Measurements from ENCODE around the gene RPP30. TPM values are rescaled to one million over a fixed set of nuclear protein-coding genes. Genes with fewer than 3 reads are reported as not detected.

The RPP30 gene
- total RNA-seq, 1 experiment from 2014 or later: 56.8 TPM

DNA sequence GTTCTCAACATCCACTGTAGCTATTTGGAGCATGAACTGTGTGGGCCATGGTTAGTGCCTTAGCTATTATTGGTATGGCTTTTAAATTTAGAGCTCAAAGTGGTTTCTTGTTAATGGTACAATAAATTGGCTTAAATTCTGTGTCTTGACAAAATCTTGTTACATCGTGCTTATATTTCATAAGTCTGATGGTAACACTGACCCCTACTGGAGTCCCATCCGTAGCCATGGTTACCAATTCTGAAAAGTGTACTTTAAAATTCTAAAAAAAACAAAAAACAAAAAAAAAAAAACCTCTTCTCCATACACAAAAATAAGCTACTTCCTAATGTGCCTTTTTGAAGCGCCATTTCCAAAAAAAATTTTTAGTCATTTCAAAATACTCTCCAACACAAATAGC lies 6.4 kb upstream of the RPP30 start (continued):
- no peak for TF ChIP-seq ATF3 (IDR thresholded peaks at IDR 0.05)

- intact Hi-C loops (cut with micrococcal nuclease): loop anchor here (10.0 kb wide), 2 partner anchors 201 to 1301 kb away; no protein-coding TSS in a partner anchor
- Histone ChIP-seq H3K9me2 (ENCODE audit: insufficient read depth) (no peaks in the 10 kb centered on the region), H3K27me3 (ENCODE audit: insufficient read depth, low read length) (no peaks in the 10 kb centered on the region), H3K27ac (ENCODE audit: low read depth, low read length) (no peak overlapping the region), H3K36me3 (ENCODE audit: control insufficient read depth in 1 of 2, insufficient read depth in 2 of 2, low read length in 2 of 2) (no peaks in the 10 kb centered on the region), H3K9ac (ENCODE audit: low read length) (no peak overlapping the region), H3K9me3 (ENCODE audit: control insufficient read depth in 1 of 2, insufficient read depth in 1 of 2, low read depth in 1 of 2, low read length in 2 of 2) (peaks cover 0 to 7% of the 10 kb centered on the region in 2 experiments; a peak in 2 of 4 replicates), H2AFZ (ENCODE audit: low read depth, low read length, poor library complexity, severe bottlenecking) (no peak overlapping the region), H3K4me2 (ENCODE audit: low read length) (no peak overlapping the region), H3K4me1 (ENCODE audit: control insufficient read depth in 1 of 2, insufficient read depth in 2 of 2, low read length in 2 of 2) (peaks cover 3 to 9% of the 10 kb centered on the region in 2 experiments; a peak in 3 of 4 replicates), H3K4me3 (replicated peaks in 1 of 2; ENCODE audit: low read depth in 1 of 2, low read length in 2 of 2) (no peak overlapping the region), H3K79me2 (ENCODE audit: insufficient read depth, low read length) (no peaks in the 10 kb centered on the region), H4K20me1 (ENCODE audit: insufficient read depth) (no peaks in the 10 kb centered on the region)
- no TSS peak for BruUV-seq (replicated peaks)
- CTCF ChIA-PET: interaction anchor here (0.7 to 2.0 kb wide), 14 partner anchors 10 to 250 kb away, joined by 3 to 13 read pairs (median 4); no protein-coding TSS in a partner anchor
- ATAC-seq (no peak), DNase-seq (ENCODE audit: low read depth, low spot score) (no peak)
- TF ChIP-seq RAD21 (IDR thresholded peaks at IDR 0.05; ENCODE audit: low read depth) (no peak), ZNF274 (IDR thresholded peaks at IDR 0.05; ENCODE audit: low read depth, low read length) (no peak), CBX3 (IDR thresholded peaks at IDR 0.05; ENCODE audit: low read depth) (no peak), TCF7L2 (IDR thresholded peaks at IDR 0.05; ENCODE audit: borderline replicate concordance, extremely low read depth, insufficient read depth, insufficient read length) (no peak), FOSL1 (IDR thresholded peaks at IDR 0.05; ENCODE audit: low read depth) (no peak), SRF (IDR thresholded peaks at IDR 0.05; ENCODE audit: low read depth) (no peak), POLR2A (IDR thresholded peaks at IDR 0.05; ENCODE audit: borderline replicate concordance, extremely low read depth, insufficient read depth, insufficient read length) (no peak), ATF3 (IDR thresholded peaks at IDR 0.05) (no peak), EZH2phosphoT487 (IDR thresholded peaks at IDR 0.05; ENCODE audit: borderline replicate concordance) (no peak), ELF1 (IDR thresholded peaks at IDR 0.05; ENCODE audit: borderline replicate concordance, low read depth) (no peak), YY1 (IDR thresholded peaks at IDR 0.05; ENCODE audit: extremely low read depth, insufficient replicate concordance, low read depth, low read length) (no peak), POLR2AphosphoS5 (IDR thresholded peaks at IDR 0.05; ENCODE audit: low read depth, low read length) (no peak), EZH2 (IDR thresholded peaks at IDR 0.05) (no peak), ZBTB33 (IDR thresholded peaks at IDR 0.05; ENCODE audit: extremely low read depth, insufficient replicate concordance, low read length) (no peak), JUND (IDR thresholded peaks at IDR 0.05) (no peak), CEBPB (IDR thresholded peaks at IDR 0.05; ENCODE audit: low read depth) (no peak)
- TF ChIP-seq, protein P1, sequence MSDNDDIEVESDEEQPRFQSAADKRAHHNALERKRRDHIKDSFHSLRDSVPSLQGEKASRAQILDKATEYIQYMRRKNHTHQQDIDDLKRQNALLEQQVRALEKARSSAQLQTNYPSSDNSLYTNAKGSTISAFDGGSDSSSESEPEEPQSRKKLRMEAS (IDR thresholded peaks at IDR 0.05): no peak
- RAD21 ChIA-PET (ENCODE audit: low non-redundant PET in 1 of 2, low total read pairs in 2 of 2, uncharacterized antibody in 2 of 2, unreplicated experiment in 2 of 2): no interaction called here
- POLR2A ChIA-PET: no interaction called here
Measured at GRCh38 chr10:90866050-90866598, 5.7 kb upstream of the RPP30 start.

Data from HCT116 (cell line).